ENCODE results near the gene PRPF19.

Gene PRPF19

GRCh38 chr11:60921259-60921658 lies 14.9 kb upstream of the PRPF19 start:
- no peaks in the 10 kb centered on the region for H3K9me3 ChIP-seq (ENCODE audit: insufficient read depth, low read depth, low read length)
- H3K9me2 ChIP-seq (replicated peaks; ENCODE audit: low read depth, low read length) = no peaks in the 10 kb centered on the region
- peaks cover 47% of the 10 kb centered on the region for H3K4me1 ChIP-seq (ENCODE audit: insufficient read depth, low read length, poor library complexity, severe bottlenecking)
- H3K4me2 ChIP-seq (ENCODE audit: low read depth, low read length, poor library complexity, severe bottlenecking) = no peak overlapping the region
- peaks cover 40% of the 10 kb centered on the region; the same call in 1 of the 2 replicates for H3K36me3 ChIP-seq (ENCODE audit: insufficient read depth, low read length)
- no peak for TF ChIP-seq CTCF (conservative IDR thresholded peaks at IDR 0.05; ENCODE audit: low read length)
- TF ChIP-seq EZH2phosphoT487 (IDR thresholded peaks at IDR 0.05; ENCODE audit: borderline replicate concordance) = no peak
- no peaks in the 10 kb centered on the region for H3K27me3 ChIP-seq (ENCODE audit: insufficient read depth, low read length, poor library complexity, severe bottlenecking)
- peaks cover 36% of the 10 kb centered on the region for H3K79me2 ChIP-seq (ENCODE audit: insufficient read depth, low read length)
- H3K9ac ChIP-seq (ENCODE audit: low read depth, low read length, poor library complexity, severe bottlenecking) = no peak overlapping the region
- no peaks in the 10 kb centered on the region for H3F3A ChIP-seq (ENCODE audit: low read depth)
- H4K20me1 ChIP-seq (ENCODE audit: insufficient read depth, low read length, poor library complexity, severe bottlenecking) = peaks cover 21% of the 10 kb centered on the region
- no peak overlapping the region for H3K4me3 ChIP-seq (ENCODE audit: low read length, poor library complexity, severe bottlenecking)
- no peak overlapping the region for H2AFZ ChIP-seq (ENCODE audit: low read length)

- Histone ChIP-seq H3K27me3 (ENCODE audit: insufficient read depth, low read length, poor library complexity, severe bottlenecking) (no peaks in the 10 kb centered on the region), H2AFZ (ENCODE audit: low read length) (no peak overlapping the region), H3F3A (ENCODE audit: low read depth) (no peaks in the 10 kb centered on the region), H3K9ac (ENCODE audit: low read depth, low read length, poor library complexity, severe bottlenecking) (no peak overlapping the region), H3K4me2 (ENCODE audit: low read depth, low read length, poor library complexity, severe bottlenecking) (no peak overlapping the region), H3K4me1 (ENCODE audit: insufficient read depth, low read length, poor library complexity, severe bottlenecking) (peaks cover 48% of the 10 kb centered on the region), H3K4me3 (ENCODE audit: low read length, poor library complexity, severe bottlenecking) (no peak overlapping the region), H3K9me3 (ENCODE audit: insufficient read depth, low read depth, low read length) (no peaks in the 10 kb centered on the region), H3K36me3 (ENCODE audit: insufficient read depth, low read length) (peaks cover 40% of the 10 kb centered on the region; the same call in 1 of the 2 replicates), H3K79me2 (ENCODE audit: insufficient read depth, low read length) (peaks cover 45% of the 10 kb centered on the region), H4K20me1 (ENCODE audit: insufficient read depth, low read length, poor library complexity, severe bottlenecking) (peaks cover 27% of the 10 kb centered on the region), H3K9me2 (replicated peaks; ENCODE audit: low read depth, low read length) (no peaks in the 10 kb centered on the region)
- TF ChIP-seq CTCF (conservative IDR thresholded peaks at IDR 0.05; ENCODE audit: low read length) = no peak
- TF ChIP-seq EZH2phosphoT487 (IDR thresholded peaks at IDR 0.05; ENCODE audit: borderline replicate concordance) = no peak
Observed at GRCh38 chr11:60919956-60920355, 13.6 kb upstream of the PRPF19 start.

- Histone ChIP-seq H2AFZ (ENCODE audit: low read length) (no peak overlapping the region), H3K79me2 (ENCODE audit: insufficient read depth, low read length) (peaks cover 51% of the 10 kb centered on the region), H3K36me3 (ENCODE audit: insufficient read depth, low read length) (peaks cover 40% of the 10 kb centered on the region; the same call in 1 of the 2 replicates), H3K4me3 (ENCODE audit: low read length, poor library complexity, severe bottlenecking) (no peak overlapping the region), H3K9me3 (ENCODE audit: insufficient read depth, low read depth, low read length) (no peaks in the 10 kb centered on the region), H3K9me2 (replicated peaks; ENCODE audit: low read depth, low read length) (no peaks in the 10 kb centered on the region), H3K4me1 (ENCODE audit: insufficient read depth, low read length, poor library complexity, severe bottlenecking) (peaks cover 46% of the 10 kb centered on the region), H3F3A (ENCODE audit: low read depth) (no peaks in the 10 kb centered on the region), H3K27me3 (ENCODE audit: insufficient read depth, low read length, poor library complexity, severe bottlenecking) (no peaks in the 10 kb centered on the region), H3K4me2 (ENCODE audit: low read depth, low read length, poor library complexity, severe bottlenecking) (peak overlapping the region; percentile 95), H3K9ac (ENCODE audit: low read depth, low read length, poor library complexity, severe bottlenecking) (peak overlapping the region; percentile 7), H4K20me1 (ENCODE audit: insufficient read depth, low read length, poor library complexity, severe bottlenecking) (peaks cover 27% of the 10 kb centered on the region)
- TF ChIP-seq EZH2phosphoT487 (IDR thresholded peaks at IDR 0.05; ENCODE audit: borderline replicate concordance) (no peak), CTCF (conservative IDR thresholded peaks at IDR 0.05; ENCODE audit: low read length) (no peak)
Observed at GRCh38 chr11:60919320-60919719, 12.9 kb upstream of the PRPF19 start.
